Mesendoderm (in vitro differentiated cells): ENCODE results near the gene GOLIM4.

ENCODE experiments used
- DNase-seq: peaks from one replicate; pipeline ENCODE4 v3.0.0; 2013
- H2AK5ac ChIP-seq: 2 replicates; pipeline ENCODE4 v1.6.1; 2013; ENCODE audit warnings: low read length, inconsistent platforms
- H2BK120ac ChIP-seq: 2 replicates; pipeline ENCODE4 v1.6.1; 2013; ENCODE audit warnings: low read depth, mild to moderate bottlenecking, low read length, moderate library complexity, mixed read lengths
- H2BK15ac ChIP-seq: replicated peaks from 2 replicates; pipeline ENCODE4 v1.6.1; 2013; ENCODE audit warnings: low read depth, mild to moderate bottlenecking, moderate library complexity
- H2BK5ac ChIP-seq: 2 replicates; pipeline ENCODE4 v1.6.1; 2013; ENCODE audit warnings: low read length, inconsistent platforms
- H3K18ac ChIP-seq: 2 replicates; pipeline ENCODE4 v1.6.1; 2013; ENCODE audit warnings: mild to moderate bottlenecking, low read length, mixed read lengths
- H3K23ac ChIP-seq: one replicate; pipeline ENCODE4 v1.6.1; 2013; ENCODE audit warnings: low read length
- H3K27ac ChIP-seq: 2 replicates; pipeline ENCODE4 v1.5.1; 2013; ENCODE audit warnings: low read depth, mild to moderate bottlenecking, inconsistent platforms, low read length, moderate library complexity
- H3K27me3 ChIP-seq: 2 replicates; pipeline ENCODE4 v1.6.1; 2013; ENCODE audit warnings: low read length, control low read depth, mild to moderate bottlenecking, inconsistent platforms; ENCODE audit not compliant: insufficient read depth, poor library complexity
- H3K36me3 ChIP-seq: 2 replicates; pipeline ENCODE4 v1.6.1; 2013; ENCODE audit warnings: low read length, inconsistent platforms; ENCODE audit not compliant: control insufficient read depth, insufficient read depth
- H3K4ac ChIP-seq: one replicate; pipeline ENCODE4 v1.6.1; 2013; ENCODE audit warnings: low read depth, mild to moderate bottlenecking, low read length, moderate library complexity
- H3K4me1 ChIP-seq: 2 replicates; pipeline ENCODE4 v1.6.1; 2013; ENCODE audit warnings: low read depth, low read length, inconsistent platforms; ENCODE audit not compliant: control insufficient read depth
- H3K4me2 ChIP-seq: 2 replicates; pipeline ENCODE4 v1.6.1; 2013; ENCODE audit warnings: low read length
- H3K4me3 ChIP-seq: 2 replicates; pipeline ENCODE4 v1.5.1; 2013; ENCODE audit warnings: mild to moderate bottlenecking, low read length
- H3K56ac ChIP-seq: one replicate; pipeline ENCODE4 v1.6.1; 2013; ENCODE audit warnings: low read length
- H3K79me1 ChIP-seq: 2 replicates; pipeline ENCODE4 v1.6.1; 2013; ENCODE audit warnings: low read length, inconsistent platforms
- H3K79me2 ChIP-seq: 2 replicates; pipeline ENCODE4 v1.6.1; 2013; ENCODE audit warnings: mild to moderate bottlenecking, low read length; ENCODE audit not compliant: control insufficient read depth, insufficient read depth
- H3K9ac ChIP-seq: 2 replicates; pipeline ENCODE4 v1.6.1; 2013; ENCODE audit warnings: low read length, inconsistent platforms
- H4K5ac ChIP-seq: one replicate; pipeline ENCODE4 v1.6.1; 2013; ENCODE audit warnings: low read length
- H4K8ac ChIP-seq: one replicate; pipeline ENCODE4 v1.6.1; 2013; ENCODE audit warnings: low read depth, mild to moderate bottlenecking, control low read depth, low read length, moderate library complexity
- WGBS: extraction: QIAGEN DNeasy Blood & Tissue Kit; methylation state at CpG from one replicate; pipeline ENCODE4 v1.1.7; 2013; ENCODE audit warnings: low lambda C conversion rate, missing lambda C conversion rate; ENCODE audit not compliant: insufficient coverage; ENCODE audit errors: extremely low coverage; 5-methylcytosine and 5-hydroxymethylcytosine counted together

Gene GOLIM4

DNA sequence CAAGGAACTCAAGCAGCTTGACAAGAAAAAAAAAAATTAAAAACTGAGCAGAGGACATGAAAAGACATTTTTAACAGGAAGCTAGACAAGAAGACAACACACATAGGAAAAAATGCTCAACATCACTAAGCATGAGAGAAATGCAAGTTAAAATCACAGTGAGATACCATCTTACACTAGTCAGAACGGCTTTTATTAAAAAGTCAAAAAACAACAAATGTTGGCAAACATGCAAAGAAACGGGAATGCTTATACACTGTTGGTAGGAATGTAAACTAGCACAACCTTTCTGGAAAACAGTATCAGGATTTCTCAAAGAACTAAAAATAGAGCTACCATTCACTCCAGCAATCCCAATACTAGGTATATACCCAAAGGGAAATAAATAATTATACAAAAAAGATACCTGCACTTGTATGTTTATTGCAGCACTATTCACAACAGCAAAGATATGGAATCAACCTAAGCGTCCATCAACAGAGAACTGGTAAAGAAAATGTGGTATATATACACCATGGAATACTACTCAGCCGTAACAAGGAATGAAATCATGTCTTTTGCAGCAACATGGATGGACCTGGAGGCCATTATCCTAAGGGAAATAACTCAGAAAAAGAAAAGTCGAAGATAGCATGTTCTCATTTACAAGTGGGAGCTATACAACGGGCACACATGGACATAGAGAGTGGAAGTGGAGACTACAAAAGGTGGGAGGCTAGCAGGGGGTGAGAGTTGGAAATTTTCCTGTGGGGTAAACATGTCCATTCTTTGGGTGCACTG lies 5.2 kb downstream of the GOLIM4 start:
- no peak overlapping the region for H3K18ac ChIP-seq
- no peak overlapping the region for H3K4ac ChIP-seq
- no peak for DNase-seq
- H3K36me3 ChIP-seq: no peaks in the 10 kb centered on the region
- H2BK15ac ChIP-seq: no peak overlapping the region
- no peak overlapping the region for H2BK120ac ChIP-seq
- H3K23ac ChIP-seq: no peak overlapping the region
- H3K27me3 ChIP-seq: no peaks in the 10 kb centered on the region
- peaks cover 4% of the 10 kb centered on the region for H3K79me1 ChIP-seq
- peaks cover 9% of the 10 kb centered on the region for H3K4me1 ChIP-seq
- H4K5ac ChIP-seq: no peak overlapping the region
- no peak overlapping the region for H3K27ac ChIP-seq
- H2AK5ac ChIP-seq: no peak overlapping the region
- no peak overlapping the region for H3K4me3 ChIP-seq
- H3K4me2 ChIP-seq: no peak overlapping the region
- no peak overlapping the region for H2BK5ac ChIP-seq
- no peak overlapping the region for H3K56ac ChIP-seq
- no CpG with 5 or more reads among the region's 6 CpGs for WGBS
- H4K8ac ChIP-seq: no peak overlapping the region
- peaks cover 45% of the 10 kb centered on the region for H3K79me2 ChIP-seq
- H3K9ac ChIP-seq: no peak overlapping the region

DNA sequence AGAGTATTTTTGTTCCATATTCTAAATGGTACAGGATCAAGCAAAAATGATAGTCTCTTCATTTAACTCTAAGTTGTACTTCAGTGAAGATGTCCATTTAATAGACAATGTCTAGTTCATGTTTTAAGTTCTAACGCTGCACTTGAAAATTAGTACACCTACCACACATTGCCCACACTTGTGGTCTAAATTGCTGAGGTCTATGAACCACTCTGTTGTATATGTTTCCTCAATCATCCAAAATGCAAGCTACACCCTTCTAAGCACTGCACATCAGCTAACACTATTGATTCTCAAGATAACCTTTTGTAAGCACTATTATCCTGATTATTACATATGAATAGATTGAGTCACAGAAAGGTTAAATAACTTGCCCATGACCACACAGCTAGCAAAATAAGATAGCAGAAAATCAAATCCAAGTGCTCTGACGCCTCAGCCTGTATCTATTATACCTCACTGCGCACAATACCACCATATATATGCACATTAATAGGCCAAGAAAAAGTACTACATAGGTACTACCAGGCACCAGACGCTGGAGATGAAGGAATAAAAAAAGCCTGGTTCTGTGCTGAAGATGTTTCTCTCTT lies 6.4 kb downstream of the GOLIM4 start:
- no CpG with 5 or more reads among the region's 4 CpGs for WGBS
- H3K4ac ChIP-seq: no peak overlapping the region

DNA sequence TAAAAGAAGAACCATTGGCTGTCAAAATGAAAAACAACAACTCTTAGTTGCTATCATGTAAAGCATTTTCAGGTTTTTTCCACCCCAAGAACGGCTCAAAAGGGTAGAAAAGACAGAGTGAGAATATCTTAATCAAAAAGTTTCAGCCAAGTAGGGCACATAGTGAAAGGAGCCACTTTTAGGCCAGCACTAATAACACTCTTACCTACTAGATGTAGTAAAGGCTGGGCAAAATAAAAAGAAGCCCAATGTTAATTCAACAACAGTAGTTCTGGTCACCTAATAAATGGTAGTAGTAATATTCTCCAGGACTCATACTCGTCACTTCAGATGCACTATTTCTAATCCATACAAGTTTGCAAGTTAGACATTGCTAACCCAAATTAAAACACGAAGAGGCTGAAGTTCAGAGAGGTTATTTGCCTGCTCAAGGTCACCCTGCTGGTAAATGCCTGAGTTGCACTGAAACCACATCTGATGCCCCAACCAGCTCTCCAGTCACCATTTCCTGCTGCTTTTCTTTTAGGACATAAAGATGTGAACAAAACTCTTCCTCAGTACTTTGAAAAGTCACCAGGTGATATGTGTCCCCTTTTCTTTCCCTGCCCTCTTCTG lies 7.5 kb downstream of the GOLIM4 start:
- peak; percentile 77 for DNase-seq
- Histone ChIP-seq H3K9ac (no peak overlapping the region), H3K18ac (no peak overlapping the region), H2BK15ac (no peak overlapping the region), H3K56ac (no peak overlapping the region), H3K79me2 (peaks cover 42% of the 10 kb centered on the region), H2BK5ac (no peak overlapping the region), H3K4me3 (no peak overlapping the region), H3K27me3 (no peaks in the 10 kb centered on the region), H4K8ac (no peak overlapping the region), H4K5ac (no peak overlapping the region), H3K27ac (no peak overlapping the region), H3K4me1 (peaks cover 17% of the 10 kb centered on the region), H3K23ac (no peak overlapping the region), H2AK5ac (no peak overlapping the region), H2BK120ac (no peak overlapping the region), H3K4ac (no peak overlapping the region), H3K4me2 (no peak overlapping the region), H3K79me1 (peaks cover 5% of the 10 kb centered on the region), H3K36me3 (no peaks in the 10 kb centered on the region)
- WGBS: no CpG with 5 or more reads among the region's 3 CpGs

More for the DNA sequence above, 6.4 kb downstream of the GOLIM4 start:
- DNase-seq: no peak
- Histone ChIP-seq H2BK120ac (no peak overlapping the region), H2BK5ac (no peak overlapping the region), H3K18ac (no peak overlapping the region), H3K4me1 (peaks cover 13% of the 10 kb centered on the region), H2AK5ac (no peak overlapping the region), H3K79me2 (peaks cover 49% of the 10 kb centered on the region), H2BK15ac (no peak overlapping the region), H3K27me3 (no peaks in the 10 kb centered on the region), H3K4me2 (no peak overlapping the region), H3K79me1 (peaks cover 5% of the 10 kb centered on the region), H4K8ac (no peak overlapping the region), H3K56ac (no peak overlapping the region), H3K4me3 (no peak overlapping the region), H3K36me3 (no peaks in the 10 kb centered on the region), H3K9ac (no peak overlapping the region), H3K23ac (no peak overlapping the region), H3K27ac (no peak overlapping the region), H4K5ac (no peak overlapping the region)

DNA sequence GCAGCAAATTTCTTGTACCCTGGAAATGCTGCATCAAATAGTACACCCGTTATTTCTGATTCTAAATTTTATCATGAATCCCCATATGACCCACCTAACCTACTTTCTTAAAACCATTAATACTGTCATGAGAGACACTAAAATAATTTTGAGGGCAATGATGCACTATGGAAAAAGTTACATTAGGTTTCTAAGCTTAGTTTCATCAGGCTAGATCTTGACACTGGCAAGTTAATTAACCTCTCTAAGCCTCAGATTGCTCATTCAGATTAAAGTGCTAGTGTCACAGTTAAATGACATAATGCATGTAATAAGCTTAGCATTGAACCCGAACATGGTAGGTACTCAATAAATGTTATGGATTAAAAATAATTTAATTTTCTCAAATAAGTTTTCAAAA lies 8.2 kb downstream of the GOLIM4 start:
- no CpG with 5 or more reads among the region's 2 CpGs for WGBS
- H4K8ac ChIP-seq: no peak overlapping the region
- no peaks in the 10 kb centered on the region for H3K27me3 ChIP-seq
- no peak overlapping the region for H2BK5ac ChIP-seq
- H3K36me3 ChIP-seq: no peaks in the 10 kb centered on the region
- H3K79me2 ChIP-seq: peaks cover 39% of the 10 kb centered on the region
- H3K4me2 ChIP-seq: no peak overlapping the region
- H3K4me3 ChIP-seq: no peak overlapping the region
- H3K18ac ChIP-seq: no peak overlapping the region
- H2BK15ac ChIP-seq: no peak overlapping the region
- no peak overlapping the region for H2AK5ac ChIP-seq
- H4K5ac ChIP-seq: no peak overlapping the region
- peaks cover 16% of the 10 kb centered on the region for H3K4me1 ChIP-seq
- H3K27ac ChIP-seq: no peak overlapping the region
- H2BK120ac ChIP-seq: no peak overlapping the region
- no peak for DNase-seq
- H3K23ac ChIP-seq: no peak overlapping the region
- H3K4ac ChIP-seq: no peak overlapping the region
- H3K56ac ChIP-seq: no peak overlapping the region
- no peak overlapping the region for H3K9ac ChIP-seq
- H3K79me1 ChIP-seq: peaks cover 5% of the 10 kb centered on the region

DNA sequence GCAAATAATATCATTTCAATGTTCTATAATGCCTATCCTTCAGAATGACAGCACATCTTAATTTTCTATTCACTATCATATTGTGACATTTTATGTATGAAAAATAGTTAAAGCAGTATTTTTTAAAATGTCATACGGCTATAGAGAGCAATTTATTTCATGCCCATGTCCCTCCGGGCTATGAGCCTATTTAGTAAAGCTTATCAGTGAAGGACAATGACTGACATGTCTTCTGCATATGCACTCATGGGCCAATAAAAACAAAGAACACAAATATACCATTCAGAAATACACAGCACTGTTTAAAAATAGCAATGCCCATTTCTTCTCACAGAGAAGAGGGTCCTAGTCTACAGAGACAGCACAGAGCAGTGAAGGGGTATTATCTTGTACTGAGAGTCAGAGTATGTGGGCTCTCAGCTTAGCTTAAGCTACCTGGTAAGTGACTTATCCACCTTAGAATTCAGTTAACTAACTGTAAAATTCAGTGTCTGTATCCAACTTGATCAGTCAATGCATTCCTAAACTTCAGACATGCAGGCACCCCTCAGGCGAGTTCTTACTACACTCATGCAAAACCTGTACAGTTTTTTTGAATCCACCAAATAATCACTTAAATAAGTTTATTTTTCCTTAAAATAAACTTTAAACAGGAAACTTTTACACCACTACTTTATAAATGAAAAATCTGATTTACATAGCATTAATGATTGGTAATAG lies 9.0 kb downstream of the GOLIM4 start:
- Histone ChIP-seq H2BK5ac (no peak overlapping the region), H3K4me3 (no peak overlapping the region), H2BK15ac (no peak overlapping the region), H2BK120ac (no peak overlapping the region), H3K79me1 (peaks cover 8% of the 10 kb centered on the region), H3K4me1 (peaks cover 10% of the 10 kb centered on the region), H3K9ac (no peak overlapping the region), H3K27ac (no peak overlapping the region), H3K56ac (no peak overlapping the region), H3K4ac (no peak overlapping the region), H3K36me3 (no peaks in the 10 kb centered on the region), H3K79me2 (peaks cover 39% of the 10 kb centered on the region), H4K5ac (no peak overlapping the region), H4K8ac (peak overlapping the region; percentile 39), H3K18ac (no peak overlapping the region), H3K23ac (no peak overlapping the region), H3K27me3 (no peaks in the 10 kb centered on the region), H3K4me2 (no peak overlapping the region), H2AK5ac (no peak overlapping the region)
- DNase-seq: no peak
- WGBS: no CpG with 5 or more reads among the region's 3 CpGs
